Endothelial cell of umbilical vein (primary cell): Measurements from ENCODE around the gene LCE6A.

Experiments used
- EZH2 ChIP-seq: IDR thresholded peaks from 2 replicates; pipeline ENCODE4 v1.6.1; 2012; ENCODE audit warnings: borderline replicate concordance, low read depth, mild to moderate bottlenecking, moderate library complexity, low read length, inconsistent platforms; ENCODE audit not compliant: severe bottlenecking
- MAX ChIP-seq: IDR thresholded peaks from 2 replicates; pipeline ENCODE4 v1.6.1; 2011; ENCODE audit not compliant: insufficient read depth, insufficient read length
- MYC ChIP-seq: IDR thresholded peaks from one replicate; pipeline ENCODE4 v1.6.1; 2011; ENCODE audit warnings: mild to moderate bottlenecking, low read depth, low read length
- POLR2A ChIP-seq: IDR thresholded peaks from 2 replicates; pipeline ENCODE4 v1.6.1; 2012; ENCODE audit warnings: low read depth, mild to moderate bottlenecking, control low read depth, low read length

- TF ChIP-seq EZH2 = no peak
- TF ChIP-seq MYC = no peak
- TF ChIP-seq POLR2A = no peak
- TF ChIP-seq MAX = no peak
These were observed 47.0 kb upstream of the LCE6A start for GRCh38 chr1:152795686-152796085.
